Endothelial cell of umbilical vein (primary cell): ENCODE data around the gene SLC4A5. TPM values are rescaled to one million over a fixed set of nuclear protein-coding genes. Genes with fewer than 3 reads are reported as not detected.

Source experiments
- BruUV-seq: library from RNA; stranded (reverse); fragments of 400-500 nt; replicated peaks from 2 replicates; lab custom pipeline; 2021; lab: Mats Ljungman, UMichigan
- CTCF ChIA-PET: fragments of 300-600, 350-600 bp; sonication (Branson Sonifier 250); formaldehyde crosslinking; loops from one replicate; lab custom pipeline; 2021; ENCODE audit warnings: antibody characterized with exemption, inconsistent platforms; lab: Charles Lee
- POLR2A ChIA-PET: fragments of 300-600, 350-600 bp; sonication (Branson Sonifier 250); formaldehyde crosslinking; loops from one replicate; lab custom pipeline; 2021; ENCODE audit warnings: antibody characterized with exemption, inconsistent platforms; lab: Charles Lee
- DNase-seq: peaks from one replicate; pipeline ENCODE4 v3.0.0-alpha.2; 2011; ENCODE audit warnings: low read depth, low spot score
- FAIRE-seq: peaks from 2 replicates; lab custom pipeline; 2011; peaks lifted over from hg19 to GRCh38; lab: Jason Lieb, UNC
- H2AFZ ChIP-seq: 2 replicates; pipeline ENCODE4 v1.6.0; 2012; ENCODE audit warnings: low read depth, low read length, control low read depth, inconsistent platforms
- H3K27ac ChIP-seq: 2 replicates; pipeline ENCODE4 v1.5.1; 2011; ENCODE audit warnings: low read depth, mild to moderate bottlenecking, control low read depth, low read length, moderate library complexity; ENCODE audit not compliant: insufficient read depth
- H3K27me3 ChIP-seq, 2 experiments: 2 replicates each; pipeline versions ENCODE4 v1.6.0 to v1.6.1; 2011; ENCODE audit warnings: low read length in 2 of 2, mixed read lengths in 1 of 2; ENCODE audit not compliant: control insufficient read depth in 2 of 2, insufficient read depth in 2 of 2
- H3K36me3 ChIP-seq, 2 experiments: 2 replicates in 1 of 2; 3 replicates in 1 of 2; pipeline ENCODE4 v1.5.1; 2011; ENCODE audit warnings: low read length in 2 of 2, mild to moderate bottlenecking in 1 of 2, moderate library complexity in 1 of 2; ENCODE audit not compliant: control insufficient read depth in 2 of 2, insufficient read depth in 2 of 2; ENCODE audit errors: extremely low read depth in 1 of 2
- H3K4me1 ChIP-seq: 3 replicates; pipeline ENCODE4 v1.5.1; 2011; ENCODE audit warnings: mild to moderate bottlenecking, low read length; ENCODE audit not compliant: control insufficient read depth, insufficient read depth; ENCODE audit errors: extremely low read depth
- H3K4me2 ChIP-seq: 2 replicates; pipeline ENCODE4 v1.6.1; 2011; ENCODE audit warnings: low read length, control low read depth, mixed read lengths; ENCODE audit not compliant: insufficient read depth
- H3K4me3 ChIP-seq, 3 experiments: fragments of 200-600 bp in 1 of 3; sonication (generic), shearing (Covaris generic) in 1 of 3; replicated peaks in 1 of 3; 2 replicates each; pipeline ENCODE4 v1.5.1; 2011 to 2016; ENCODE audit warnings: control low read depth in 3 of 3, low read length in 3 of 3, mild to moderate bottlenecking in 2 of 3, inconsistent platforms in 1 of 3, low read depth in 1 of 3, moderate library complexity in 1 of 3; ENCODE audit not compliant: insufficient read depth in 1 of 3
- H3K79me2 ChIP-seq: 2 replicates; pipeline ENCODE4 v1.6.0; 2012; ENCODE audit warnings: low read length, inconsistent platforms; ENCODE audit not compliant: control insufficient read depth, insufficient read depth
- H3K9ac ChIP-seq: replicated peaks from 2 replicates; pipeline ENCODE3; 2011; ENCODE audit warnings: low read length, control low read depth; ENCODE audit not compliant: insufficient read depth; ENCODE audit errors: extremely low read depth
- H3K9me1 ChIP-seq: replicated peaks from 3 replicates; pipeline ENCODE4 v1.6.0; 2011; ENCODE audit warnings: mild to moderate bottlenecking, low read length; ENCODE audit not compliant: control insufficient read depth, insufficient read depth; ENCODE audit errors: extremely low read depth
- H3K9me3 ChIP-seq: replicated peaks from 2 replicates; pipeline ENCODE4 v1.5.1; 2012; ENCODE audit warnings: low read length, inconsistent platforms; ENCODE audit not compliant: control insufficient read depth, insufficient read depth
- H4K20me1 ChIP-seq: replicated peaks from 2 replicates; pipeline ENCODE3; 2011; ENCODE audit warnings: mild to moderate bottlenecking, low read length; ENCODE audit not compliant: control insufficient read depth, insufficient read depth; ENCODE audit errors: extremely low read depth
- CTCF ChIP-seq, 2 donors: IDR thresholded peaks; 1 replicate in 1 of 2; 2 replicates in 1 of 2; pipeline ENCODE4 v1.5.1; 2011; ENCODE audit warnings: low read length in 2 of 2, mild to moderate bottlenecking in 2 of 2, moderate library complexity in 2 of 2, control low read depth in 1 of 2, inconsistent platforms in 1 of 2, low read depth in 1 of 2; ENCODE audit not compliant: insufficient read depth in 1 of 2; ENCODE audit errors: extremely low read depth in 1 of 2
- EZH2 ChIP-seq: IDR thresholded peaks from 2 replicates; pipeline ENCODE4 v1.6.1; 2012; ENCODE audit warnings: borderline replicate concordance, low read depth, mild to moderate bottlenecking, moderate library complexity, low read length, inconsistent platforms; ENCODE audit not compliant: severe bottlenecking
- FOS ChIP-seq: IDR thresholded peaks from 2 replicates; pipeline ENCODE4 v1.6.1; 2011; ENCODE audit warnings: mild to moderate bottlenecking, low read length, moderate library complexity, borderline replicate concordance; ENCODE audit not compliant: insufficient read depth
- GATA2 ChIP-seq: IDR thresholded peaks from 2 replicates; pipeline ENCODE4 v1.7.0; 2011; ENCODE audit warnings: low read depth, mild to moderate bottlenecking, moderate library complexity, mixed read lengths, low read length; ENCODE audit not compliant: insufficient read length, insufficient read depth
- JUN ChIP-seq: IDR thresholded peaks from 2 replicates; pipeline ENCODE4 v1.6.1; 2011; ENCODE audit warnings: borderline replicate concordance, low read depth; ENCODE audit not compliant: insufficient read length, insufficient read depth
- MAX ChIP-seq: IDR thresholded peaks from 2 replicates; pipeline ENCODE4 v1.6.1; 2011; ENCODE audit not compliant: insufficient read depth, insufficient read length
- MYC ChIP-seq: IDR thresholded peaks from one replicate; pipeline ENCODE4 v1.6.1; 2011; ENCODE audit warnings: mild to moderate bottlenecking, low read depth, low read length
- POLR2A ChIP-seq: IDR thresholded peaks from 2 replicates; pipeline ENCODE4 v1.6.1; 2012; ENCODE audit warnings: low read depth, mild to moderate bottlenecking, control low read depth, low read length
- POLR2AphosphoS5 ChIP-seq: IDR thresholded peaks from 2 replicates; pipeline ENCODE4 v1.6.1; 2012; ENCODE audit warnings: low read depth, mild to moderate bottlenecking, control low read depth, low read length, moderate library complexity; ENCODE audit not compliant: insufficient read depth
- dilution Hi-C: fragments of 300-500 bp; cut with MboI; formaldehyde crosslinking; loops from one replicate; pipeline ENCODE4 v1.15.0; 2019; ENCODE audit warnings: low sequenced_read_pairs; ENCODE audit not compliant: extremely low pct_ligation_motif_present
- intact Hi-C: fragments of 100-400 bp; cut with micrococcal nuclease; formaldehyde crosslinking; loops from one replicate; pipeline ENCODE4 v1.10.0; 2022
- polyA plus RNA-seq, 4 experiments: library from polyadenylated mRNA; depleted of rRNA in 3 of 4; stranded (reverse) in 3 of 4; unstranded in 1 of 4; fragments of >200 nt; gene quantifications; 2 replicates each; pipeline versions ENCODE4 v1.2.1 to v1.2.3, GENCODE V29; 2011 to 2012; ENCODE audit warnings: missing spikeins in 1 of 4
- total RNA-seq: library from RNA; stranded (reverse); gene quantifications from 2 replicates; pipeline ENCODE4 v1.2.3, GENCODE V29; 2021

SLC4A5 gene
- total and polyA plus RNA-seq, 2 donors (not counting 3 experiments of a cell fraction or from before 2014, with no cell fraction given) = 0.12 to 0.97 TPM

GRCh38 chr2:74384051-74384450, 40.8 kb upstream of the SLC4A5 start:
- Histone ChIP-seq H3K4me2 (no peak overlapping the region), H3K27me3 (no peaks in the 10 kb centered on the region), H3K36me3 (peaks cover 0 to 2% of the 10 kb centered on the region in 2 experiments), H4K20me1 (peaks cover under 1% of the 10 kb centered on the region), H3K9ac (no peak overlapping the region), H2AFZ (no peak overlapping the region), H3K79me2 (peaks cover 66% of the 10 kb centered on the region), H3K27ac (no peak overlapping the region), H3K4me1 (peaks cover 5% of the 10 kb centered on the region), H3K9me1 (no peaks in the 10 kb centered on the region), H3K4me3 (no peak overlapping the region), H3K9me3 (no peaks in the 10 kb centered on the region)
- POLR2A ChIA-PET = no interaction called here
- CTCF ChIA-PET = no interaction called here
- intact Hi-C loops (no loop called here), dilution Hi-C loops (no loop called here)
- FAIRE-seq = peak; percentile 18
- BruUV-seq = no TSS peak
- no peak for TF ChIP-seq JUN
- no peak for TF ChIP-seq POLR2A
- TF ChIP-seq EZH2 = no peak
- no peak for TF ChIP-seq GATA2
- TF ChIP-seq MYC = no peak
- no peak for TF ChIP-seq POLR2AphosphoS5
- TF ChIP-seq MAX = no peak
- TF ChIP-seq FOS = no peak
- no peak for TF ChIP-seq CTCF (IDR thresholded peaks at IDR 0.05; ENCODE audit: extremely low read depth in 1 of 2, insufficient read depth in 1 of 2, low read depth in 1 of 2, low read length in 2 of 2)
- DNase-seq = no peak
